Neuronal stem cell (in vitro differentiated cells): Measurements from ENCODE around the gene CTPS1.

ENCODE experiments used
- DNase-seq: peaks from one replicate; pipeline ENCODE4 v3.0.0-alpha.2; 2013; ENCODE audit warnings: low spot score
- H2AFZ ChIP-seq: one replicate; pipeline ENCODE4 v1.6.1; 2013; ENCODE audit warnings: mild to moderate bottlenecking, low read length, inconsistent platforms
- H2AK5ac ChIP-seq: 2 replicates; pipeline ENCODE4 v1.6.1; 2013; ENCODE audit warnings: low read depth, mild to moderate bottlenecking, inconsistent platforms, low read length, moderate library complexity, mixed read lengths
- H2BK120ac ChIP-seq: 2 replicates; pipeline ENCODE4 v1.6.1; 2013; ENCODE audit warnings: low read depth, mild to moderate bottlenecking, inconsistent platforms, low read length, moderate library complexity, mixed read lengths
- H2BK12ac ChIP-seq: one replicate; pipeline ENCODE4 v1.6.1; 2013; ENCODE audit warnings: low read length, inconsistent platforms
- H2BK15ac ChIP-seq: 2 replicates; pipeline ENCODE4 v1.6.1; 2013; ENCODE audit warnings: mild to moderate bottlenecking, low read length, inconsistent platforms, mixed read lengths
- H2BK5ac ChIP-seq: one replicate; pipeline ENCODE4 v1.6.1; 2013; ENCODE audit warnings: inconsistent platforms, mild to moderate bottlenecking, low read length, moderate library complexity
- H3K14ac ChIP-seq: one replicate; pipeline ENCODE4 v1.6.1; 2013; ENCODE audit warnings: low read length, inconsistent platforms
- H3K18ac ChIP-seq: 2 replicates; pipeline ENCODE4 v1.6.1; 2013; ENCODE audit warnings: low read length, inconsistent platforms
- H3K23ac ChIP-seq: 2 replicates; pipeline ENCODE4 v1.6.1; 2013; ENCODE audit warnings: low read depth, mild to moderate bottlenecking, mixed read lengths, low read length, inconsistent platforms; ENCODE audit not compliant: poor library complexity
- H3K27ac ChIP-seq: replicated peaks from 3 replicates; pipeline ENCODE4 v1.5.1; 2013; ENCODE audit warnings: low read length, inconsistent platforms
- H3K27me3 ChIP-seq, 3 experiments: 2 replicates each; pipeline ENCODE4 v1.6.1; 2013; ENCODE audit warnings: low read length in 3 of 3, mild to moderate bottlenecking in 2 of 3, inconsistent platforms in 1 of 3, low read depth in 1 of 3, mixed read lengths in 1 of 3, moderate library complexity in 1 of 3; ENCODE audit not compliant: control insufficient read depth in 3 of 3, insufficient read depth in 3 of 3
- H3K36me3 ChIP-seq, 2 donors: replicated peaks in 1 of 2; 2 replicates each; pipeline ENCODE4 v1.6.1; 2013; ENCODE audit warnings: low read length in 2 of 2; ENCODE audit not compliant: control insufficient read depth in 2 of 2, insufficient read depth in 2 of 2
- H3K4ac ChIP-seq: 2 replicates; pipeline ENCODE4 v1.6.1; 2013; ENCODE audit warnings: inconsistent platforms, mild to moderate bottlenecking, low read length, moderate library complexity
- H3K4me1 ChIP-seq, 2 donors: 1 replicate in 1 of 2; 2 replicates in 1 of 2; pipeline ENCODE4 v1.6.1; 2013; ENCODE audit warnings: low read length in 2 of 2, low read depth in 1 of 2; ENCODE audit not compliant: control insufficient read depth in 2 of 2, insufficient read depth in 1 of 2
- H3K4me2 ChIP-seq: one replicate; pipeline ENCODE4 v1.6.1; 2013; ENCODE audit warnings: mild to moderate bottlenecking, low read length, inconsistent platforms; ENCODE audit not compliant: insufficient read depth, poor library complexity, severe bottlenecking
- H3K4me3 ChIP-seq, 2 donors: 2 replicates each; pipeline ENCODE4 v1.5.1; 2013; ENCODE audit warnings: low read length in 2 of 2, mild to moderate bottlenecking in 2 of 2, inconsistent platforms in 1 of 2, moderate library complexity in 1 of 2
- H3K79me1 ChIP-seq: one replicate; pipeline ENCODE4 v1.6.1; 2013; ENCODE audit warnings: low read depth, mild to moderate bottlenecking, inconsistent platforms, low read length, moderate library complexity
- H3K9ac ChIP-seq: one replicate; pipeline ENCODE4 v1.6.1; 2013; ENCODE audit warnings: mild to moderate bottlenecking, low read depth, low read length, inconsistent platforms; ENCODE audit not compliant: poor library complexity
- H3K9me3 ChIP-seq, 2 donors: replicated peaks in 1 of 2; 2 replicates each; pipeline versions ENCODE3 to v1.6.1; 2013; ENCODE audit warnings: low read length in 2 of 2, mild to moderate bottlenecking in 2 of 2, inconsistent platforms in 1 of 2, low read depth in 1 of 2, mixed read lengths in 1 of 2, moderate library complexity in 1 of 2; ENCODE audit not compliant: control insufficient read depth in 2 of 2, insufficient read depth in 1 of 2
- H4K8ac ChIP-seq: one replicate; pipeline ENCODE4 v1.6.1; 2013; ENCODE audit warnings: low read depth, mild to moderate bottlenecking, inconsistent platforms, low read length, moderate library complexity
- H4K91ac ChIP-seq: one replicate; pipeline ENCODE4 v1.6.1; 2013; ENCODE audit warnings: low read length, low read depth, mild to moderate bottlenecking, inconsistent platforms; ENCODE audit not compliant: poor library complexity
- WGBS, 2 donors: extraction: QIAGEN DNeasy Blood & Tissue Kit; methylation state at CpG; one replicate each; pipeline ENCODE4 v1.1.7; 2013; ENCODE audit warnings: missing lambda C conversion rate in 2 of 2, mixed read lengths in 1 of 2; ENCODE audit not compliant: insufficient read length in 2 of 2, insufficient replicate concordance in 1 of 2; ENCODE audit errors: extremely low coverage in 2 of 2; 5-methylcytosine and 5-hydroxymethylcytosine counted together

CTPS1 gene

DNA sequence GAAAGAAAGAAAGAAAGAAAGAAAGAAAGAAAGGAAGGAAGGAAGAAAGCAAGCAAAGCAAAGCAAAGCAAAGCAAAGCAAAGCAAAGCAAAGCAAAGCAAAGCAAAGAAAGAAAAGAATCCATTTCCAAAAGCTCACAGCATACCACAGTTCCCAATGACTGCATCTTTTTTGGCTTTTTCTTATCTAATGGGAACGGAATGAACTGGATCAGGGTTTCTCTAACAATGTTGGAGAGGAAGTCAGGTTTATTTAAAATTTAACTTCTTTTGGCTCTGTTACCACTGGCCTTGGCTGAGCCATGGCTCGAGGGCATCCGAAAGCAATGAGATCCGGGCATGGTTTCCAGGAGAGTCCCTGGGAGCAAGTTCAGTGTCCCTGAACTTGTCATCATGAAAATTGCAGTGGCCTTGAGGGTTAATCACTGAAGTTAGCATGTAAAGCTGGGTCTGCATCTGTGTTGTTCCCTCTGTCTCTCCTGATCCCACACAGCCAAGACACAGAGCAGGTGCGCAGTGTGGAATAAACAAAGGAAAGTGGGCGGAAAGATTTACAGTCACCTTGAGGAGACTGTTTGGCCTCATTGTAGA is 34.6 kb upstream of the CTPS1 start:
- Histone ChIP-seq H3K36me3 (no peaks in the 10 kb centered on the region), H3K27ac (no peak overlapping the region), H3K4me2 (no peak overlapping the region), H2BK12ac (no peak overlapping the region), H3K18ac (no peak overlapping the region), H2AK5ac (no peak overlapping the region), H3K4me3 (no peak overlapping the region), H4K91ac (no peak overlapping the region), H3K14ac (no peak overlapping the region), H3K27me3 (no peaks in the 10 kb centered on the region), H2AFZ (no peak overlapping the region), H2BK5ac (no peak overlapping the region), H3K23ac (no peak overlapping the region), H3K4ac (no peak overlapping the region), H3K79me1 (no peaks in the 10 kb centered on the region), H2BK15ac (no peak overlapping the region), H3K9ac (no peak overlapping the region), H3K4me1 (peaks cover 0 to 3% of the 10 kb centered on the region in 2 donors), H2BK120ac (no peak overlapping the region), H4K8ac (no peak overlapping the region), H3K9me3 (peaks cover 0 to 2% of the 10 kb centered on the region in 2 donors)
- WGBS, 2 donors = no CpG with 5 or more reads among the region's 6 CpGs
- no peak for DNase-seq

DNA sequence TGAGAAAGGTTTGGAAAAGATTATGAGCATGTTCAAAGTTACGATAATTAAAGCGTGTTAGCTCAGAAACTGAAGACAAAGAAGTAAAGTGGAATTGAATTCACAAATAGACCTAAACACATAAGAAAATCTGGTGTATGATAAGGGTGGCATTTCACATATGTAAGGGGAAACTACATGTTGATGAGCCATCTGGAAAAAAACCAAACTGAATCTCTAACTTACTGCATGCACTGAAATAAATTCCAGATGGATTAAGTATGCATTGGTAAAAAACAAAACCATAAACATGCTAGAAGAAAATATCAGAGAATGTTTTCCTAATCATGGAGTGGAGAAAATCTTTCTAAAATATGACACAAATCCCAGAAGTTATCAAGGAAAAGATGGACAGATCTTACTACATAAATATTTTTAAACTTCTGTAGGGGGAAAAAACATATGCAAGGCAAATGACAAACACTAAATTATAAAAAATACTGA is 34.0 kb upstream of the CTPS1 start:
- no peak overlapping the region for H2BK15ac ChIP-seq
- H3K4me2 ChIP-seq = no peak overlapping the region
- peaks cover 0 to 2% of the 10 kb centered on the region in 2 donors for H3K9me3 ChIP-seq
- no peak overlapping the region for H3K14ac ChIP-seq
- H3K79me1 ChIP-seq = no peaks in the 10 kb centered on the region
- no peak overlapping the region for H2BK120ac ChIP-seq
- peaks cover 0 to 3% of the 10 kb centered on the region in 2 donors for H3K4me1 ChIP-seq
- no peak overlapping the region for H3K4me3 ChIP-seq
- H2BK5ac ChIP-seq = no peak overlapping the region
- no peak overlapping the region for H3K27ac ChIP-seq
- DNase-seq = no peak
- WGBS, 2 donors = no CpG with 5 or more reads among the region's 2 CpGs
- no peak overlapping the region for H4K91ac ChIP-seq
- H3K9ac ChIP-seq = no peak overlapping the region
- no peak overlapping the region for H2AK5ac ChIP-seq
- no peak overlapping the region for H4K8ac ChIP-seq
- no peak overlapping the region for H3K18ac ChIP-seq
- no peak overlapping the region for H3K4ac ChIP-seq
- no peaks in the 10 kb centered on the region for H3K36me3 ChIP-seq
- H2BK12ac ChIP-seq = no peak overlapping the region
- no peaks in the 10 kb centered on the region for H3K27me3 ChIP-seq
- no peak overlapping the region for H2AFZ ChIP-seq
- H3K23ac ChIP-seq = no peak overlapping the region

DNA sequence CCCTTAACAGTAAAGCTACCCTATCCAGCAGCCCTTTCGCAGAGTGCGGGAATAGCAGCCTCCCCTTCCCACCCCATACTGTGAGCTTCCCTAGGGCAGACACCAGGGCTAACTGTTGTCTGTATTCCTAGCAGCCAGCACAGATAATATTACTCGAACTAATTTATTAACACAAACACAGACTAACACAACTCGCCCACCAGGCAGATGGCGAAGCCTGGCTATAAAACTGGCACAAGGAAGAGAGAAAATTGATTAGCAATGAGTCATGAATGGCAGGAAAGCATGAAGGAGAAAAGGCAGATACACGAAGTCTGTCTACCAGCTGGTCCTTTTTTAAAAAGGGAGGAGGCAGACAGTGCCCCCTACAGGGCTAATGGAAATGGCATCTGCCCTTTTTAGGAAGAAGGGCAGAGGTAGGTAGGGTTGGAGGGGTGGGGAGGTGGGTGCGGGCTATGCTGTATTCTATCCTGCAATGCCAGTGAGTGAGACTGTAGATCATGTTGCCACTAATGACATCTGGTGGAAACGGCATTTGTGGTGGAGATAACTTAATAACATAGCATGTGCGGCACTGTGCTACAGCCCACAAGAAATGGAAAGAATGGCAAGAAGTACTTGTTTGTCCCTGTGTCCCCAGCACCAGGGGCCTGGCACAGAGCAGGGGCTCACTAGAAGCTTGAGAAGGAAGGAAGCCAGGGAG is 30.6 kb upstream of the CTPS1 start:
- Histone ChIP-seq H3K4ac (no peak overlapping the region), H3K23ac (no peak overlapping the region), H2BK120ac (no peak overlapping the region), H3K27ac (no peak overlapping the region), H3K9me3 (peaks cover 0 to 2% of the 10 kb centered on the region in 2 donors), H2AFZ (peak overlapping the region; percentile 3), H3K27me3 (no peaks in the 10 kb centered on the region), H4K8ac (no peak overlapping the region), H3K36me3 (no peaks in the 10 kb centered on the region), H2BK15ac (no peak overlapping the region), H3K79me1 (no peaks in the 10 kb centered on the region), H3K9ac (no peak overlapping the region), H2AK5ac (no peak overlapping the region), H3K4me3 (no peak overlapping the region), H3K14ac (no peak overlapping the region), H3K18ac (no peak overlapping the region), H4K91ac (no peak overlapping the region), H2BK12ac (no peak overlapping the region), H3K4me2 (no peak overlapping the region), H3K4me1 (peaks cover 0 to 4% of the 10 kb centered on the region in 2 donors), H2BK5ac (no peak overlapping the region)
- DNase-seq = peak; percentile 27
- no CpG with 5 or more reads among the region's 9 CpGs for WGBS, 2 donors

DNA sequence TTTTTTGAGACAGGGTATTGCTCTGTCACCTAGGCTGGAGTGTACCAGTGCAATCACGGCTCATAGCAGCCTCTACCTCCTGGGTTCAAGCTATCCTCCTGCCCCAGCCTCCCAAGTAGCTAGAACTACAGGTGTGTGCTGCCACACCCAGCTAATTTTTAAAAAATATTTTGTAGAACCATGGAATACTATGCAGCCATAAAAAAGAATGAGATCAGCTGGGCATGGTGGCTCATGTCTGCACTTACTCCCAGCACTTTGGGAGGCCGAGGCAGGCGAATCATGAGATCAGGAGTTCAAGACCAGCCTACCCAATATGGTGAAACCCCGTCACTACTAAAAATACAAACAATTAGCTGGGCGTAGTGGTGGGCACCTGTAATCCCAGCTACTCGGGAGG is 29.9 kb upstream of the CTPS1 start:
- Histone ChIP-seq H3K27me3 (peaks cover 0 to 2% (median 0%) of the 10 kb centered on the region in 3 experiments), H2BK12ac (no peak overlapping the region), H2AK5ac (no peak overlapping the region), H3K4me2 (no peak overlapping the region), H3K27ac (no peak overlapping the region), H2BK15ac (no peak overlapping the region), H2BK120ac (no peak overlapping the region), H3K79me1 (no peaks in the 10 kb centered on the region), H3K4me3 (no peak overlapping the region), H3K18ac (no peak overlapping the region), H3K23ac (no peak overlapping the region), H3K9ac (no peak overlapping the region), H3K4me1 (peaks cover 0 to 4% of the 10 kb centered on the region in 2 donors), H4K91ac (no peak overlapping the region), H3K14ac (no peak overlapping the region), H3K36me3 (no peaks in the 10 kb centered on the region), H2AFZ (no peak overlapping the region), H2BK5ac (no peak overlapping the region), H3K9me3 (peaks cover 0 to 2% of the 10 kb centered on the region in 2 donors), H3K4ac (no peak overlapping the region), H4K8ac (no peak overlapping the region)
- WGBS, 2 donors = no CpG with 5 or more reads among the region's 6 CpGs
- DNase-seq = no peak
